ENCODE results near the gene PLXNA1. TPM values are rescaled to one million over a fixed set of nuclear protein-coding genes. Genes with fewer than 3 reads are reported as not detected.

Gene PLXNA1
- total RNA-seq, 3 donors from 2014 or later, result 21.3 to 32.2 (median 25.9) TPM

- no peaks in the 10 kb centered on the region for H3K36me3 ChIP-seq
- H3K27me3 ChIP-seq, result no peaks in the 10 kb centered on the region
- peak overlapping the region in 1 of 2 donors; percentile 82 for H3K27ac ChIP-seq
- no peak for DNase-seq (ENCODE audit: low spot score in 2 of 2)
- peaks cover 3 to 6% of the 10 kb centered on the region in 2 donors for H3K4me1 ChIP-seq
- intact Hi-C loops (cut with DNase I; ENCODE audit: low total_unique reads), result loop anchor here (5.0 kb wide), 1 partner anchor 231 kb away; no protein-coding TSS in a partner anchor
- no peak for TF ChIP-seq POLR2AphosphoS5 (IDR thresholded peaks at IDR 0.05)
- no peak for TF ChIP-seq POLR2A (IDR thresholded peaks at IDR 0.05)
- no peak for TF ChIP-seq CTCF (IDR thresholded peaks at IDR 0.05)
- H3K9me3 ChIP-seq, result no peaks in the 10 kb centered on the region
- peak overlapping the region; percentile 85 to 94 (median 87) for H3K4me3 ChIP-seq
Observed at GRCh38 chr3:126983276-126983652, 349 bp downstream of the PLXNA1 start.

- peak overlapping the region; percentile 85 to 94 (median 87) for H3K4me3 ChIP-seq
- intact Hi-C loops (cut with DNase I; ENCODE audit: low total_unique reads), result loop anchor here (5.0 kb wide), 1 partner anchor 232 kb away; no protein-coding TSS in a partner anchor
- H3K27ac ChIP-seq, result peak overlapping the region; percentile 54 to 82
- TF ChIP-seq POLR2A (IDR thresholded peaks at IDR 0.05), result no peak
- TF ChIP-seq POLR2AphosphoS5 (IDR thresholded peaks at IDR 0.05), result no peak
- no peak for TF ChIP-seq CTCF (IDR thresholded peaks at IDR 0.05)
- H3K4me1 ChIP-seq, result peaks cover 3 to 6% of the 10 kb centered on the region in 2 donors
- H3K9me3 ChIP-seq, result no peaks in the 10 kb centered on the region
- H3K36me3 ChIP-seq, result no peaks in the 10 kb centered on the region
- DNase-seq (ENCODE audit: low spot score in 2 of 2), result no peak
- H3K27me3 ChIP-seq, result no peaks in the 10 kb centered on the region
Observed at GRCh38 chr3:126983653-126984390, 907 bp downstream of the PLXNA1 start.

GRCh38 chr3:126984391-126985131 lies 1.6 kb downstream of the PLXNA1 start:
- Histone ChIP-seq H3K27ac (peak overlapping the region; percentile 54 to 58), H3K4me1 (peaks cover 3 to 6% of the 10 kb centered on the region in 2 donors)

GRCh38 chr3:126985132-126985985 lies 2.4 kb downstream of the PLXNA1 start:
- intact Hi-C loops (cut with DNase I; ENCODE audit: low total_unique reads), result no loop called here
- no peak for TF ChIP-seq POLR2A (IDR thresholded peaks at IDR 0.05)
- TF ChIP-seq CTCF (IDR thresholded peaks at IDR 0.05), result no peak
- no peak for TF ChIP-seq POLR2AphosphoS5 (IDR thresholded peaks at IDR 0.05)
- Histone ChIP-seq H3K4me1 (peaks cover 3 to 6% of the 10 kb centered on the region in 2 donors), H3K27me3 (no peaks in the 10 kb centered on the region), H3K4me3 (peak overlapping the region; percentile 85 to 94 (median 87)), H3K9me3 (no peaks in the 10 kb centered on the region), H3K27ac (peak overlapping the region in 1 of 2 donors; percentile 58), H3K36me3 (no peaks in the 10 kb centered on the region)
- no peak for DNase-seq (ENCODE audit: low spot score in 2 of 2)

More at GRCh38 chr3:126984391-126985131, 1.6 kb downstream of the PLXNA1 start:
- peak overlapping the region; percentile 85 to 94 (median 87) for H3K4me3 ChIP-seq
- H3K36me3 ChIP-seq, result no peaks in the 10 kb centered on the region
- TF ChIP-seq POLR2AphosphoS5 (IDR thresholded peaks at IDR 0.05) (no peak), POLR2A (IDR thresholded peaks at IDR 0.05) (no peak), CTCF (IDR thresholded peaks at IDR 0.05) (no peak)
- no peaks in the 10 kb centered on the region for H3K9me3 ChIP-seq
- DNase-seq (ENCODE audit: low spot score in 2 of 2), result no peak
- H3K27me3 ChIP-seq, result no peaks in the 10 kb centered on the region
- intact Hi-C loops (cut with DNase I; ENCODE audit: low total_unique reads), result loop anchor here (5.0 kb wide), 1 partner anchor 232 kb away; no protein-coding TSS in a partner anchor
